ENCODE data around the gene CTNNA2. TPM values are rescaled to one million over a fixed set of nuclear protein-coding genes. Genes with fewer than 3 reads are reported as not detected.

The CTNNA2 gene
- total and polyA plus RNA-seq, 2 of the 8 experiments (the other 6 are each of a cell fraction or from before 2014, with no cell fraction given), result 3.9 to 9.0 TPM

- TF ChIP-seq, protein P1, sequence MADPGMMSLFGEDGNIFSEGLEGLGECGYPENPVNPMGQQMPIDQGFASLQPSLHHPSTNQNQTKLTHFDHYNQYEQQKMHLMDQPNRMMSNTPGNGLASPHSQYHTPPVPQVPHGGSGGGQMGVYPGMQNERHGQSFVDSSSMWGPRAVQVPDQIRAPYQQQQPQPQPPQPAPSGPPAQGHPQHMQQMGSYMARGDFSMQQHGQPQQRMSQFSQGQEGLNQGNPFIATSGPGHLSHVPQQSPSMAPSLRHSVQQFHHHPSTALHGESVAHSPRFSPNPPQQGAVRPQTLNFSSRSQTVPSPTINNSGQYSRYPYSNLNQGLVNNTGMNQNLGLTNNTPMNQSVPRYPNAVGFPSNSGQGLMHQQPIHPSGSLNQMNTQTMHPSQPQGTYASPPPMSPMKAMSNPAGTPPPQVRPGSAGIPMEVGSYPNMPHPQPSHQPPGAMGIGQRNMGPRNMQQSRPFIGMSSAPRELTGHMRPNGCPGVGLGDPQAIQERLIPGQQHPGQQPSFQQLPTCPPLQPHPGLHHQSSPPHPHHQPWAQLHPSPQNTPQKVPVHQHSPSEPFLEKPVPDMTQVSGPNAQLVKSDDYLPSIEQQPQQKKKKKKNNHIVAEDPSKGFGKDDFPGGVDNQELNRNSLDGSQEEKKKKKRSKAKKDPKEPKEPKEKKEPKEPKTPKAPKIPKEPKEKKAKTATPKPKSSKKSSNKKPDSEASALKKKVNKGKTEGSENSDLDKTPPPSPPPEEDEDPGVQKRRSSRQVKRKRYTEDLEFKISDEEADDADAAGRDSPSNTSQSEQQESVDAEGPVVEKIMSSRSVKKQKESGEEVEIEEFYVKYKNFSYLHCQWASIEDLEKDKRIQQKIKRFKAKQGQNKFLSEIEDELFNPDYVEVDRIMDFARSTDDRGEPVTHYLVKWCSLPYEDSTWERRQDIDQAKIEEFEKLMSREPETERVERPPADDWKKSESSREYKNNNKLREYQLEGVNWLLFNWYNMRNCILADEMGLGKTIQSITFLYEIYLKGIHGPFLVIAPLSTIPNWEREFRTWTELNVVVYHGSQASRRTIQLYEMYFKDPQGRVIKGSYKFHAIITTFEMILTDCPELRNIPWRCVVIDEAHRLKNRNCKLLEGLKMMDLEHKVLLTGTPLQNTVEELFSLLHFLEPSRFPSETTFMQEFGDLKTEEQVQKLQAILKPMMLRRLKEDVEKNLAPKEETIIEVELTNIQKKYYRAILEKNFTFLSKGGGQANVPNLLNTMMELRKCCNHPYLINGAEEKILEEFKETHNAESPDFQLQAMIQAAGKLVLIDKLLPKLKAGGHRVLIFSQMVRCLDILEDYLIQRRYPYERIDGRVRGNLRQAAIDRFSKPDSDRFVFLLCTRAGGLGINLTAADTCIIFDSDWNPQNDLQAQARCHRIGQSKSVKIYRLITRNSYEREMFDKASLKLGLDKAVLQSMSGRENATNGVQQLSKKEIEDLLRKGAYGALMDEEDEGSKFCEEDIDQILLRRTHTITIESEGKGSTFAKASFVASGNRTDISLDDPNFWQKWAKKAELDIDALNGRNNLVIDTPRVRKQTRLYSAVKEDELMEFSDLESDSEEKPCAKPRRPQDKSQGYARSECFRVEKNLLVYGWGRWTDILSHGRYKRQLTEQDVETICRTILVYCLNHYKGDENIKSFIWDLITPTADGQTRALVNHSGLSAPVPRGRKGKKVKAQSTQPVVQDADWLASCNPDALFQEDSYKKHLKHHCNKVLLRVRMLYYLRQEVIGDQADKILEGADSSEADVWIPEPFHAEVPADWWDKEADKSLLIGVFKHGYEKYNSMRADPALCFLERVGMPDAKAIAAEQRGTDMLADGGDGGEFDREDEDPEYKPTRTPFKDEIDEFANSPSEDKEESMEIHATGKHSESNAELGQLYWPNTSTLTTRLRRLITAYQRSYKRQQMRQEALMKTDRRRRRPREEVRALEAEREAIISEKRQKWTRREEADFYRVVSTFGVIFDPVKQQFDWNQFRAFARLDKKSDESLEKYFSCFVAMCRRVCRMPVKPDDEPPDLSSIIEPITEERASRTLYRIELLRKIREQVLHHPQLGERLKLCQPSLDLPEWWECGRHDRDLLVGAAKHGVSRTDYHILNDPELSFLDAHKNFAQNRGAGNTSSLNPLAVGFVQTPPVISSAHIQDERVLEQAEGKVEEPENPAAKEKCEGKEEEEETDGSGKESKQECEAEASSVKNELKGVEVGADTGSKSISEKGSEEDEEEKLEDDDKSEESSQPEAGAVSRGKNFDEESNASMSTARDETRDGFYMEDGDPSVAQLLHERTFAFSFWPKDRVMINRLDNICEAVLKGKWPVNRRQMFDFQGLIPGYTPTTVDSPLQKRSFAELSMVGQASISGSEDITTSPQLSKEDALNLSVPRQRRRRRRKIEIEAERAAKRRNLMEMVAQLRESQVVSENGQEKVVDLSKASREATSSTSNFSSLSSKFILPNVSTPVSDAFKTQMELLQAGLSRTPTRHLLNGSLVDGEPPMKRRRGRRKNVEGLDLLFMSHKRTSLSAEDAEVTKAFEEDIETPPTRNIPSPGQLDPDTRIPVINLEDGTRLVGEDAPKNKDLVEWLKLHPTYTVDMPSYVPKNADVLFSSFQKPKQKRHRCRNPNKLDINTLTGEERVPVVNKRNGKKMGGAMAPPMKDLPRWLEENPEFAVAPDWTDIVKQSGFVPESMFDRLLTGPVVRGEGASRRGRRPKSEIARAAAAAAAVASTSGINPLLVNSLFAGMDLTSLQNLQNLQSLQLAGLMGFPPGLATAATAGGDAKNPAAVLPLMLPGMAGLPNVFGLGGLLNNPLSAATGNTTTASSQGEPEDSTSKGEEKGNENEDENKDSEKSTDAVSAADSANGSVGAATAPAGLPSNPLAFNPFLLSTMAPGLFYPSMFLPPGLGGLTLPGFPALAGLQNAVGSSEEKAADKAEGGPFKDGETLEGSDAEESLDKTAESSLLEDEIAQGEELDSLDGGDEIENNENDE (IDR thresholded peaks at IDR 0.05; ENCODE audit: insufficient replicate concordance, low read length), result no peak
- no peak for TF ChIP-seq KDM1A (IDR thresholded peaks at IDR 0.05; ENCODE audit: borderline replicate concordance, low read length)
- no peak for TF ChIP-seq RFX5 (IDR thresholded peaks at IDR 0.05; ENCODE audit: borderline replicate concordance, low read depth, low read length)
These were observed 598.3 kb downstream of the CTNNA2 start (continued) for GRCh38 chr2:80111185-80111584.

Measured in H1 (cell line).